HEK293T (cell line): ENCODE data around the gene ATP8B1.
"Not testable (repeated sequence)": the region's sequence is repeated elsewhere in the genome, so short reads cannot be mapped to it uniquely, and the experiment has no call there.

Experiments used
- CTCF ChIA-PET: fragments of 350-600 bp; formaldehyde crosslinking; extraction: SDS; loops from one replicate; lab custom pipeline; 2021; ENCODE audit warnings: antibody characterized with exemption, inconsistent platforms; lab: Yijun Ruan, JAX
- POLR2A ChIA-PET: fragments of 350-600 bp; formaldehyde crosslinking; extraction: SDS; loops from one replicate; lab custom pipeline; 2020; ENCODE audit warnings: antibody characterized with exemption, inconsistent platforms; lab: Yijun Ruan, JAX
- DNase-seq: peaks from one replicate; pipeline ENCODE4 v3.0.0; 2012; ENCODE audit warnings: mixed read lengths; ENCODE audit errors: extremely low spot score
- ARNT ChIP-seq: fragments of 450-650 bp; IDR thresholded peaks from 2 replicates; pipeline ENCODE4 v1.6.1; 2017; ENCODE audit warnings: mild to moderate bottlenecking
- BHLHE40 ChIP-seq: fragments of 450-650 bp; IDR thresholded peaks from 2 replicates; pipeline ENCODE4 v1.6.1; 2016; ENCODE audit warnings: mild to moderate bottlenecking, moderate library complexity, borderline replicate concordance
- CTBP1 ChIP-seq: fragments of 450-650 bp; IDR thresholded peaks from 2 replicates; pipeline ENCODE4 v1.6.1; 2016; ENCODE audit warnings: borderline replicate concordance
- ELF4 ChIP-seq: fragments of 450-650 bp; IDR thresholded peaks from 2 replicates; pipeline ENCODE4 v1.6.1; 2017; ENCODE audit warnings: antibody characterized with exemption
- FOXA1 ChIP-seq: fragments of 450-650 bp; IDR thresholded peaks from 2 replicates; pipeline ENCODE4 v1.6.1; 2016; ENCODE audit warnings: mild to moderate bottlenecking
- FOXK2 ChIP-seq: fragments of 450-650 bp; IDR thresholded peaks from 2 replicates; pipeline ENCODE4 v1.6.1; 2016; ENCODE audit warnings: mild to moderate bottlenecking
- FOXM1 ChIP-seq: fragments of 450-650 bp; IDR thresholded peaks from 2 replicates; pipeline ENCODE4 v1.6.1; 2017; ENCODE audit warnings: mild to moderate bottlenecking, borderline replicate concordance
- HDGF ChIP-seq: fragments of 450-650 bp; IDR thresholded peaks from 2 replicates; pipeline ENCODE4 v1.6.1; 2017; ENCODE audit warnings: antibody characterized with exemption, borderline replicate concordance
- L3MBTL2 ChIP-seq: fragments of 450-650 bp; conservative IDR thresholded peaks from 2 replicates; pipeline ENCODE4 v1.6.1; 2016; ENCODE audit warnings: mild to moderate bottlenecking
- LEF1 ChIP-seq: fragments of 450-650 bp; IDR thresholded peaks from 2 replicates; pipeline ENCODE4 v1.6.1; 2017; ENCODE audit warnings: mild to moderate bottlenecking, borderline replicate concordance
- NFRKB ChIP-seq: fragments of 450-650 bp; IDR thresholded peaks from 2 replicates; pipeline ENCODE4 v1.6.1; 2016; ENCODE audit warnings: mild to moderate bottlenecking, moderate library complexity
- PKNOX1 ChIP-seq: fragments of 450-650 bp; IDR thresholded peaks from 2 replicates; pipeline ENCODE4 v1.6.1; 2016
- SP1 ChIP-seq: fragments of 450-650 bp; IDR thresholded peaks from 2 replicates; pipeline ENCODE4 v1.6.1; 2017
- SUZ12 ChIP-seq: fragments of 450-650 bp; IDR thresholded peaks from 2 replicates; pipeline ENCODE4 v1.6.1; 2016; ENCODE audit warnings: mild to moderate bottlenecking
- TARDBP ChIP-seq: fragments of 450-650 bp; IDR thresholded peaks from 2 replicates; pipeline ENCODE4 v1.6.1; 2016
- ZNF384 ChIP-seq: fragments of 450-650 bp; IDR thresholded peaks from 2 replicates; pipeline ENCODE4 v1.6.1; 2016

The ATP8B1 gene

GRCh38 chr18:57803103-57803969, at the start of gene ATP8B1:
Gene ATP8B1 (minus strand): TSS chr18:57803315. CDS start chr18:57731807, 71,508 bp downstream.
- no peak for TF ChIP-seq FOXA1
- no peak for TF ChIP-seq BHLHE40
- no peak for TF ChIP-seq L3MBTL2
- no peak for TF ChIP-seq NFRKB
- no peak for TF ChIP-seq PKNOX1
- TF ChIP-seq ZNF384: no peak
- no peak for TF ChIP-seq FOXM1
- TF ChIP-seq TARDBP: no peak
- no peak for TF ChIP-seq HDGF
- no peak for TF ChIP-seq SP1
- TF ChIP-seq LEF1: no peak
- TF ChIP-seq FOXK2: no peak
- TF ChIP-seq ARNT: no peak
- no peak for TF ChIP-seq CTBP1
- TF ChIP-seq ELF4: no peak
- POLR2A ChIA-PET: interaction anchor here (0.9 kb wide), 1 partner anchor 11 kb away, joined by 3 read pairs; no protein-coding TSS in a partner anchor
- peak; percentile 42 for DNase-seq
- CTCF ChIA-PET: no interaction called here

GRCh38 chr18:57850063-57850462, 46.9 kb upstream of the ATP8B1 start:
- ChIA-PET CTCF (interaction anchor here (0.5 to 1.1 kb wide), 2 partner anchors 9 to 73 kb away, joined by 3 read pairs; no protein-coding TSS in a partner anchor), POLR2A (no interaction called here)
- DNase-seq: no peak
- no peak for TF ChIP-seq FOXK2
- TF ChIP-seq NFRKB: no peak
- TF ChIP-seq PKNOX1: no peak
- no peak for TF ChIP-seq FOXA1
- TF ChIP-seq FOXM1: no peak
- TF ChIP-seq LEF1: no peak
- no peak for TF ChIP-seq HDGF
- TF ChIP-seq SP1: no peak
- no peak for TF ChIP-seq ELF4
- TF ChIP-seq SUZ12: no peak
- no peak for TF ChIP-seq L3MBTL2

GRCh38 chr18:57848374-57848773, 45.3 kb upstream of the ATP8B1 start:
- DNase-seq, CTCF ChIA-PET, POLR2A ChIA-PET: not testable (repeated sequence)

- CTCF ChIA-PET, POLR2A ChIA-PET, DNase-seq: not testable (repeated sequence)
These were observed 44.3 kb upstream of the ATP8B1 start for GRCh38 chr18:57847431-57847830.

GRCh38 chr18:57846258-57846657, 43.1 kb upstream of the ATP8B1 start:
- POLR2A ChIA-PET: no interaction called here
- DNase-seq: no peak
- CTCF ChIA-PET: no interaction called here
- no peak for TF ChIP-seq FOXM1

GRCh38 chr18:57845605-57846074, 42.5 kb upstream of the ATP8B1 start:
- TF ChIP-seq BHLHE40 (no peak), ELF4 (no peak), L3MBTL2 (no peak), ARNT (no peak), PKNOX1 (no peak), TARDBP (no peak), NFRKB (no peak), ZNF384 (no peak), SP1 (no peak), FOXM1 (no peak), HDGF (no peak), FOXK2 (no peak), LEF1 (no peak), CTBP1 (no peak), SUZ12 (no peak)
- DNase-seq: no peak
- CTCF ChIA-PET: no interaction called here
- POLR2A ChIA-PET: no interaction called here

- CTCF ChIA-PET: no interaction called here
- TF ChIP-seq PKNOX1 (no peak), NFRKB (no peak), FOXK2 (no peak), CTBP1 (no peak), SUZ12 (no peak)
- DNase-seq: no peak
- POLR2A ChIA-PET: no interaction called here
These were observed 41.2 kb upstream of the ATP8B1 start for GRCh38 chr18:57844319-57844718.
